Head of caudate nucleus (tissue), 42 donors: ENCODE data around the gene SLC12A5.
A peak's percentile ranks its signal among the peaks of the same experiment; 100 is the strongest.

Source experiments
- DNase-seq, 42 donors: peaks; one replicate each; pipeline versions ENCODE4 v3.0.0 to v3.0.0-alpha.2; 2020 to 2021; ENCODE audit warnings: mixed read lengths in 7 of 42
- intact Hi-C: fragments of 100-400 bp; cut with DNase I; formaldehyde crosslinking; loops from one replicate; pipeline ENCODE4 v1.15.0; 2022

Gene SLC12A5

GRCh38 chr20:46046588-46047310, 17.7 kb downstream of the SLC12A5 start:
- intact Hi-C loops, result no loop called here
- DNase-seq, result peak in 1 of 42 donors; percentile 5

GRCh38 chr20:46047821-46048220, 18.8 kb downstream of the SLC12A5 start:
- intact Hi-C loops, result no loop called here
- peak in 1 of 42 donors; percentile 9 for DNase-seq

- intact Hi-C loops, result no loop called here
- peak in 1 of 42 donors; percentile 5 for DNase-seq
Observed at GRCh38 chr20:46049190-46049589, 20.2 kb downstream of the SLC12A5 start.

GRCh38 chr20:46049815-46050214, 20.8 kb downstream of the SLC12A5 start:
- intact Hi-C loops, result no loop called here
- no peak for DNase-seq

GRCh38 chr20:46050444-46050843, 21.4 kb downstream of the SLC12A5 start:
- peak in 2 of 42 donors; percentile 6 to 10 for DNase-seq
- intact Hi-C loops, result no loop called here

GRCh38 chr20:46050885-46051284, 21.9 kb downstream of the SLC12A5 start:
- intact Hi-C loops, result no loop called here
- DNase-seq, result no peak

- intact Hi-C loops, result no loop called here
Observed at GRCh38 chr20:46051556-46052308, 22.7 kb downstream of the SLC12A5 start.

GRCh38 chr20:46053416-46053815, 24.4 kb downstream of the SLC12A5 start:
- intact Hi-C loops, result no loop called here
- DNase-seq, result peak in 1 of 42 donors; percentile 10

More at GRCh38 chr20:46051556-46052308, 22.7 kb downstream of the SLC12A5 start:
- peak in 2 of 42 donors; percentile 5 to 14 for DNase-seq

GRCh38 chr20:46054606-46055005, 25.6 kb downstream of the SLC12A5 start:
- DNase-seq, result peak in 1 of 42 donors; percentile 10
- intact Hi-C loops, result no loop called here

GRCh38 chr20:46055269-46055668, 26.3 kb downstream of the SLC12A5 start:
- intact Hi-C loops, result no loop called here
- no peak for DNase-seq

- intact Hi-C loops, result no loop called here
- peak in 40 of 42 donors; percentile 36 to 90 (median 70) for DNase-seq
Observed at GRCh38 chr20:46056027-46056833, 27.2 kb downstream of the SLC12A5 start.

- intact Hi-C loops, result no loop called here
- peak in 12 of 42 donors; percentile 23 to 60 (median 40) for DNase-seq
Observed at GRCh38 chr20:46056970-46057855, 28.2 kb downstream of the SLC12A5 start.

GRCh38 chr20:46057856-46058598, 29.0 kb downstream of the SLC12A5 start:
- intact Hi-C loops, result no loop called here
- DNase-seq, result peak; percentile 26 to 74 (median 55)

- intact Hi-C loops, result no loop called here
- peak in 4 of 42 donors; percentile 52 to 72 (median 64) for DNase-seq
Observed at GRCh38 chr20:46058599-46059281, 29.7 kb downstream of the SLC12A5 start.

- peak in 3 of 42 donors; percentile 21 to 46 (median 27) for DNase-seq
- intact Hi-C loops, result no loop called here
Observed at GRCh38 chr20:46060301-46060881, 31.4 kb downstream of the SLC12A5 start.

GRCh38 chr20:46060975-46061374, 32.0 kb downstream of the SLC12A5 start:
- intact Hi-C loops, result no loop called here
- peak in 1 of 42 donors; percentile 37 for DNase-seq

GRCh38 chr20:46062151-46062550, 33.1 kb downstream of the SLC12A5 start:
- DNase-seq, result peak in 1 of 42 donors; percentile 39

More at GRCh38 chr20:46062151-46062550, 33.1 kb downstream of the SLC12A5 start:
- intact Hi-C loops, result no loop called here
